GM12878 (cell line): ENCODE results near the gene MSS51. TPM values are rescaled to one million over a fixed set of nuclear protein-coding genes. Genes with fewer than 3 reads are reported as not detected.
A peak's percentile ranks its signal among the peaks of the same experiment; 100 is the strongest.

Source experiments
- ATAC-seq: fragments of 200-7000 bp; cut with Tn5 transposase; 3 replicates; pipeline ENCODE4 v1.9.1; 2020; ENCODE audit warnings: mild to moderate bottlenecking, moderate library complexity
- BruUV-seq: library from RNA; stranded (reverse); fragments of 400-500 nt; replicated peaks from 2 replicates; lab custom pipeline; 2021; lab: Mats Ljungman, UMichigan
- CTCF ChIA-PET: fragments of 300-600 bp; sonication (Branson Sonifier 250); formaldehyde crosslinking; extraction: SDS; loops from one replicate; lab custom pipeline; 2021; ENCODE audit warnings: inconsistent platforms; lab: Yijun Ruan, JAX
- POLR2A ChIA-PET: fragments of 350-600 bp; formaldehyde crosslinking; extraction: SDS; loops from one replicate; lab custom pipeline; 2021; ENCODE audit warnings: inconsistent platforms; lab: Charles Lee
- RAD21 ChIA-PET: fragments of 300-600 bp; sonication (Branson Sonifier 250); formaldehyde crosslinking; loops from one replicate; lab custom pipeline; 2023; ENCODE audit warnings: antibody characterized with exemption; ENCODE audit not compliant: unreplicated experiment; lab: Charles Lee
- SMC1A ChIA-PET: fragments of 300-600 bp; sonication (Branson Sonifier 250); formaldehyde crosslinking; loops from one replicate; lab custom pipeline; 2023; ENCODE audit not compliant: unreplicated experiment, uncharacterized antibody; lab: Charles Lee
- DNase-seq: peaks from one replicate; pipeline ENCODE4 v3.0.0-alpha.2; 2011; ENCODE audit warnings: low read depth, low spot score
- FAIRE-seq: peaks from 3 replicates; lab custom pipeline; 2011; peaks lifted over from hg19 to GRCh38; lab: Jason Lieb, UNC
- H2AFZ ChIP-seq: 2 replicates; pipeline ENCODE4 v1.6.0; 2011; ENCODE audit warnings: low read depth, low read length, control low read depth; ENCODE audit not compliant: control insufficient read depth
- H3K27ac ChIP-seq: 2 replicates; pipeline ENCODE4 v1.5.1; 2011; ENCODE audit warnings: control low read depth; ENCODE audit not compliant: control insufficient read depth, insufficient read depth
- H3K27me3 ChIP-seq, 2 experiments: replicated peaks in 1 of 2; 2 replicates each; pipeline versions ENCODE4 v1.6.0 to v1.6.1; 2011; ENCODE audit warnings: low read length in 1 of 2; ENCODE audit not compliant: control insufficient read depth in 2 of 2, insufficient read depth in 2 of 2
- H3K36me3 ChIP-seq, 2 experiments: 2 replicates each; pipeline ENCODE4 v1.5.1; 2011; ENCODE audit warnings: low read length in 1 of 2; ENCODE audit not compliant: control insufficient read depth in 2 of 2, insufficient read depth in 2 of 2
- H3K4me1 ChIP-seq: 2 replicates; pipeline ENCODE4 v1.6.1; 2011; ENCODE audit warnings: mild to moderate bottlenecking, low read length, moderate library complexity, mixed read lengths; ENCODE audit not compliant: control insufficient read depth, insufficient read depth
- H3K4me2 ChIP-seq: 2 replicates; pipeline ENCODE4 v1.6.0; 2011; ENCODE audit warnings: control low read depth; ENCODE audit not compliant: control insufficient read depth, insufficient read depth
- H3K4me3 ChIP-seq: fragments of 200-600 bp; sonication (generic); 2 replicates; pipeline ENCODE4 v1.5.1; 2016
- H3K79me2 ChIP-seq: 2 replicates; pipeline ENCODE4 v1.6.0; 2011; ENCODE audit warnings: low read length; ENCODE audit not compliant: control insufficient read depth, insufficient read depth
- H3K9ac ChIP-seq: 2 replicates; pipeline ENCODE4 v1.8.0; 2011; ENCODE audit warnings: low read length, control low read depth, mixed read lengths; ENCODE audit not compliant: control insufficient read depth, insufficient read depth
- H3K9me3 ChIP-seq: replicated peaks from 3 replicates; pipeline ENCODE4 v1.5.1; 2011; ENCODE audit warnings: mild to moderate bottlenecking, low read length; ENCODE audit not compliant: control insufficient read depth, insufficient read depth
- H4K20me1 ChIP-seq: 2 replicates; pipeline ENCODE4 v1.6.0; 2011; ENCODE audit not compliant: control insufficient read depth, insufficient read depth
- ATF3 ChIP-seq: IDR thresholded peaks from 2 replicates; pipeline ENCODE4 v1.6.1; 2011; ENCODE audit warnings: low read depth, mild to moderate bottlenecking, low read length, moderate library complexity, borderline replicate concordance; ENCODE audit errors: extremely low read depth
- CHD2 ChIP-seq: IDR thresholded peaks from 2 replicates; pipeline ENCODE4 v1.6.1; 2011; ENCODE audit warnings: low read depth, low read length, improper control_type of control experiment, borderline replicate concordance
- CREB1 ChIP-seq: IDR thresholded peaks from 2 replicates; pipeline ENCODE4 v1.6.1; 2012; ENCODE audit warnings: low read depth, mild to moderate bottlenecking, inconsistent platforms
- CREM ChIP-seq: IDR thresholded peaks from 2 replicates; pipeline ENCODE4 v1.6.1; 2014; ENCODE audit warnings: antibody characterized with exemption, low read depth
- ETV6 ChIP-seq, 2 experiments: fragments of 450-650 bp in 1 of 2; IDR thresholded peaks in 1 of 2; conservative IDR thresholded peaks in 1 of 2; 2 replicates each; pipeline ENCODE4 v1.6.1; 2014; ENCODE audit warnings: antibody characterized with exemption in 1 of 2, borderline replicate concordance in 1 of 2, low read depth in 1 of 2, mild to moderate bottlenecking in 1 of 2, moderate library complexity in 1 of 2
- GABPA ChIP-seq: IDR thresholded peaks from 2 replicates; pipeline ENCODE4 v1.6.1; 2014; ENCODE audit warnings: antibody characterized with exemption, low read depth, mild to moderate bottlenecking, inconsistent platforms
- HDAC6 ChIP-seq: fragments of 200-600 bp; sonication (generic); IDR thresholded peaks from one replicate; pipeline ENCODE4 v1.8.0; 2017; ENCODE audit warnings: antibody characterized with exemption; ENCODE audit not compliant: unreplicated experiment
- JUNB ChIP-seq: IDR thresholded peaks from 2 replicates; pipeline ENCODE4 v1.6.1; 2016; ENCODE audit warnings: antibody characterized with exemption, mild to moderate bottlenecking
- NFIC ChIP-seq: IDR thresholded peaks from 2 replicates; pipeline ENCODE4 v1.6.1; 2012; ENCODE audit warnings: low read depth, mild to moderate bottlenecking, inconsistent platforms, low read length, moderate library complexity
- NFYA ChIP-seq: IDR thresholded peaks from 2 replicates; pipeline ENCODE4 v1.6.1; 2011; ENCODE audit warnings: low read depth, mild to moderate bottlenecking, low read length, improper control_type of control experiment, borderline replicate concordance
- PAX8 ChIP-seq: fragments of 450-650 bp; IDR thresholded peaks from 2 replicates; pipeline ENCODE4 v1.6.1; 2017; ENCODE audit warnings: mild to moderate bottlenecking, moderate library complexity
- RBBP5 ChIP-seq: fragments of 200-600 bp; sonication (generic); conservative IDR thresholded peaks from 2 replicates; pipeline ENCODE4 v1.6.1; 2016
- RFX5 ChIP-seq: IDR thresholded peaks from 2 replicates; pipeline ENCODE4 v1.6.1; 2011; ENCODE audit warnings: low read depth, low read length, improper control_type of control experiment
- RUNX3 ChIP-seq: IDR thresholded peaks from 2 replicates; pipeline ENCODE4 v1.6.1; 2012; ENCODE audit warnings: low read length, inconsistent platforms
- SRF ChIP-seq, 2 experiments: IDR thresholded peaks; 2 replicates each; pipeline ENCODE4 v1.6.1; 2011; ENCODE audit warnings: low read depth in 2 of 2, low read length in 2 of 2, mild to moderate bottlenecking in 1 of 2, moderate library complexity in 1 of 2
- USF1 ChIP-seq: IDR thresholded peaks from 2 replicates; pipeline ENCODE4 v1.6.1; 2011; ENCODE audit warnings: borderline replicate concordance, low read depth, mild to moderate bottlenecking, moderate library complexity, mixed read lengths, low read length; ENCODE audit not compliant: insufficient read depth; ENCODE audit errors: extremely low read length
- ZBTB40 ChIP-seq: fragments of 450-650 bp; IDR thresholded peaks from 2 replicates; pipeline ENCODE4 v1.6.1; 2016; ENCODE audit warnings: mild to moderate bottlenecking, moderate library complexity, borderline replicate concordance
- ZNF274 ChIP-seq: IDR thresholded peaks from one replicate; pipeline ENCODE4 v1.8.0; 2011; ENCODE audit not compliant: insufficient read length, insufficient read depth
- WGBS: methylation state at CpG from one replicate; pipeline ENCODE4 v1.1.6; 2016; ENCODE audit warnings: low lambda C conversion rate; ENCODE audit not compliant: insufficient replicate concordance, insufficient coverage; ENCODE audit errors: missing lambda C conversion rate; 5-methylcytosine and 5-hydroxymethylcytosine counted together
- in situ Hi-C: fragments of 300-500 bp; cut with MboI; formaldehyde crosslinking; loops from 9 replicates; pipeline ENCODE4 v1.14.3; 2018; ENCODE audit warnings: mixed read lengths
- intact Hi-C: fragments of 100-400 bp; cut with micrococcal nuclease; formaldehyde crosslinking; loops from one replicate; pipeline ENCODE4 v1.14.2; 2022; ENCODE audit not compliant: unreplicated experiment
- polyA plus RNA-seq, 11 experiments: library from polyadenylated mRNA; depleted of rRNA in 4 of 11; unstranded in 6 of 11; stranded (reverse) in 5 of 11; fragments of >200 nt; fragmentation: Nextera tagmentation in 4 of 11; fragmentation: Illumina TruSeq in 1 of 11; extraction: Ambion mirVana in 4 of 11; extraction: Trizol in 1 of 11; gene quantifications; 1 replicate in 1 of 11; 2 replicates in 10 of 11; pipeline versions ENCODE4 v1.2.1 to v1.2.3, GENCODE V29; 2011 to 2016; ENCODE audit warnings: inconsistent platforms in 2 of 11, missing spikeins in 2 of 11, low read depth in 1 of 11
- total RNA-seq, 4 experiments: library from RNA; depleted of rRNA in 3 of 4; stranded (reverse); fragments of >200 nt in 3 of 4; fragmentation: Illumina TruSeq in 1 of 4; extraction: Trizol in 1 of 4; gene quantifications; 2 replicates each; pipeline versions ENCODE4 v1.2.1 to v1.2.3, GENCODE V29; 2013 to 2021

The MSS51 gene
- total and polyA plus RNA-seq, 10 of the 15 experiments (the other 5 are each of a cell fraction or from before 2014, with no cell fraction given), result 0.06 to 2.1 (median 1.5) TPM

- Histone ChIP-seq H3K36me3 (peaks cover 0 to 9% of the 10 kb centered on the region in 2 experiments; a peak in 3 of 4 replicates), H3K9me3 (no peaks in the 10 kb centered on the region), H3K27me3 (no peaks in the 10 kb centered on the region), H3K4me1 (peaks cover 6% of the 10 kb centered on the region; the same call in 1 of the 2 replicates), H4K20me1 (no peaks in the 10 kb centered on the region), H3K4me2 (no peak overlapping the region), H3K9ac (no peak overlapping the region), H3K27ac (0 out of 2 replicates have a peak overlapping the region, but pooled peaks have one; percentile 7), H2AFZ (no peak overlapping the region), H3K79me2 (peaks cover 5% of the 10 kb centered on the region), H3K4me3 (no peak overlapping the region)
- 15% methylated on average over 3 of the region's 3 CpGs for WGBS
- in situ Hi-C loops (no loop called here), intact Hi-C loops (no loop called here)
- TF ChIP-seq ZBTB40 (no peak), USF1 (no peak), RUNX3 (peak; percentile 81), ETV6 (conservative IDR thresholded peaks at IDR 0.05 in 1 of 2, IDR thresholded peaks at IDR 0.05 in 1 of 2; ENCODE audit: borderline replicate concordance in 1 of 2, low read depth in 1 of 2) (0 out of 4 replicates have a peak, but pooled peaks of 1 of the 2 experiments have one; percentile 13), HDAC6 (no peak), CREB1 (0 out of 2 replicates have a peak, but pooled peaks have one; percentile 37), GABPA (no peak), CHD2 (no peak), ATF3 (no peak), NFIC (peak; percentile 60; the same call in 1 of the 2 replicates), SRF (IDR thresholded peaks at IDR 0.05; ENCODE audit: low read depth in 2 of 2, low read length in 2 of 2) (no peak), RFX5 (no peak), PAX8 (no peak), RBBP5 (no peak), ZNF274 (no peak), CREM (peak; percentile 42; the same call in 1 of the 2 replicates), NFYA (no peak), JUNB (peak; percentile 75)
- ChIA-PET SMC1A (no interaction called here), POLR2A (interaction anchor here (1.0 kb wide), 1 partner anchor 16 kb away, joined by 3 read pairs; no protein-coding TSS in a partner anchor), CTCF (no interaction called here), RAD21 (no interaction called here)
- peak; percentile 40 for ATAC-seq
- BruUV-seq, result no TSS peak
- FAIRE-seq, result peak; percentile 91
- DNase-seq, result no peak
Measured at GRCh38 chr10:73478636-73479035, 45.3 kb upstream of the MSS51 start.
